HG03432 (cell line): ENCODE data around the gene DENND5A.
"Not testable (repeated sequence)": the region's sequence is repeated elsewhere in the genome, so short reads cannot be mapped to it uniquely, and the experiment has no call there.

Experiments used
- ATAC-seq: cut with Tn5 transposase; IDR thresholded peaks from one replicate; pipeline ENCODE4 v1.9.1; 2021; ENCODE audit warnings: mild to moderate bottlenecking, moderate library complexity; ENCODE audit not compliant: unreplicated experiment

The DENND5A gene

DNA sequence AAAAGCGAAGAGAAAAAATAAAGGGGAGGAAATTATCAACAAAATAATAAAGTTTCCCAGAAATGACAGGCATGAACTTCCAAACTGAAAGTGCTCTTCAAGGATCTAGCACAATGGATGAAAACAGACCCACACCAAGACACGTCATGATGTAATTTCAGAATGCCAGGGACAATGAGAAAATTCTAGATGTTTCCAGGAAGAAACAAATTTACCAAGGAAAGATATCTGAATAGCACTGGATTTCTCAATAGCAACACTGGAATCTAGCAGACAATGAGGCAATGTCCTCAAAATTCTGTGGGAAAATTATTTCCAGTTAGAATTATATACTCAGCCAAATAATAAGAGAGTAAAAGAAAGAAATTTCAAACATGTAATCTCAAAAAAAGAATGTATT is 46.0 kb downstream of the DENND5A start:
- ATAC-seq: no peak

DNA sequence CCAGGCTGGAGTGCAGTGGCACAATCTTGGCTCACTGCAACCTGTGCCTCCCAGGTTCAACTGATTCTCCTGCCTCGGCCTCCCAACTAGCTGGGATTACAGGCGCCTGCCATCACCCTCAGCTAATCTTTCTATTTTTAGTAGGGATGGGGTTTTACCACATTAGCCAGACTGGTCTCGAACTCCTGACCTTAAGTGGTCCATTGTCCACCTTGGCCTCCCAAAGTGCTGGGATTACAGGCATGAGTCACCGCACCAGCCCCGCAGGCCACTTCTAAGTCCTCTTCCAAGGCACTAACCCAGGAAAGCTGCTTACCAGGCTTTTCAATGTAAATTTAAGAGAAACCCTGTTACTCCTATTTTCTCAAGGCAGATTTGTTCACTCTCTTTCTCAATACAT is 50.4 kb downstream of the DENND5A start:
- no peak for ATAC-seq

DNA sequence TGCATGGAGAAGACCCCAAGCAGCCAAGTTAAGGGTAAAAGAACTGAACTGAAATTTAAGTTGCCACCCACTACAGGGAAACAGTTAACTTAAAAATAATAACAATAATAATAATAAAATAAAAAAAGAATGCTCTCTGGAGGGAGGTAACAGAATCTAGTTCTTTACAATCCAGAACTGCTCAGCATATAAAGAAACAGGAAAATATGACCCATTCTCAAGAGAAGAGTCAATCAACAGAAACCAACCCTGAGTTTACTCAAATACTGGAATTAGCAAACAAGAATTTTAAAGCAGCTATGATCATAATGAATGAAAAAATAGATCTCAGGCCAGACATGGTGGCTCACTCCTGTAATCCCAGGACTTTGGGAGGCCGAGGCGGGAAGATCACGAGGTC is 53.8 kb downstream of the DENND5A start:
- ATAC-seq: peak; percentile 10

DNA sequence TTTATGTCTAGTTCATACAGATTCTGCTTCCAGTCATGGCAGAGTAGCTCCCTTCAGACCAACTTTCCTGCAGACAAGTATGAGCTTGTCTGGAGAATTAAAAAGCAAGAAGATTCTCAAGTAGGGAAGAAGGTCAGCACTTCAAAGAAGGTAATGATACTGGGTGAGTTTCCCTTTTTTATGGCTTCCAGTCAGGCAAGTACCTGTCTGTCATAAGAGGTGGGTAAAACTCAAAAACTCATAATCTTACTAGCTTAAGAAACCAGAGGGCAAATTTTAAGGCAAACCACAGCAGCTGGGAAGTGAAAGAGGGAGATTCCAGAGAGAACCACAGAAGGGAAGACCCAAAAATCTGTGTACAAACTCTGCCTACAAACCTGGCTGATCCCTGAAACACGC is 54.2 kb downstream of the DENND5A start:
- ATAC-seq: peak; percentile 50

DNA sequence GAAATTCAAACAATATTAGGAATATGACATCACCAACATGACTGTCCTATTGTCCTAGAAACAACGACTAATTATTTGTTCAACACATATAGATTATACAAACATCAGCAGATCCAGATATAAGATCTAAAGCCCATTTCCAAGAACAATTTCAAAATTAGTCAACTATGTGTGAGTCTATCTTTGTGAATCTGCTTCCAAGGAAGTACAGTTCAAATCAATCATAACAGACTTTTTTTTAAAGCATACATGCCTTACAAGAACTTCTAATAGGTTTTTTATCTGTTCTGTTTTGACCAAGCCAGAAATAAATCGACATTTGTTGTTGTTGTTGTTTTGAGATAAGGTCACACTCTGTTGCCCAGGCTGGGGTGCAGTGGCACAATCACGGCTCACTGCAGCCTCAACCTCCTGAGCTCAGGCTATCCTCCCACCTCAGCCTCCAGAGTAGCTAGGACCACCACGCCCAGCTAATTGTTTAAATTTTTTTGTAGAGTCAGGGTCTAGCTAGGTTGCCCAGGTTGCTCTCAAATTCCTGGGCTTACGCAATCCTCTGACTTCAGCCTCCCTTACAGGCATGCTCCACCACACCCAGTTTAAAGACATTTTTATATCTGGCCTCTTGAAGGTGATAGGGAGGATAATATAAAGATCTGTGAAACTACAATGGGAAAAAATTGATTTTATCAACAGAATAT is 54.8 kb downstream of the DENND5A start:
- no peak for ATAC-seq

DNA sequence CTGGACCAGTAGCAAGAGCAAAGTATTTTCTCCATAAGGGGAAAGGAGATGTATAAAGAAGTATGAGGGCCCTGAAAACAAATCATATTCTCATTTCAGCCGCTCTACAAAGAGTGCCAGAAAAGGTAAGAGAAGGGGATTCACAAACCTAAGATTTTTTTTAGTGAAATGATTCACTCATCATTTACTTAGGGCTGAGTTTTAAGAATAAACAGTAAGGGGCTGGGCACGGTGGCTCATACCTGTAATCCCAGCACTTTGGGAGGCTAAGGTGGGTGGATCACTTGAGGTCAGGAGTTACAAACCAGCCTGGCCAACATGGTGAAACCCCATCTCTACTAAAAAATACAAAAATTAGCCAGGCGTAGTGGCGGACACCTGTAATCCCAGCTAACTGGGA is 55.5 kb downstream of the DENND5A start:
- peak; percentile 22 for ATAC-seq

DNA sequence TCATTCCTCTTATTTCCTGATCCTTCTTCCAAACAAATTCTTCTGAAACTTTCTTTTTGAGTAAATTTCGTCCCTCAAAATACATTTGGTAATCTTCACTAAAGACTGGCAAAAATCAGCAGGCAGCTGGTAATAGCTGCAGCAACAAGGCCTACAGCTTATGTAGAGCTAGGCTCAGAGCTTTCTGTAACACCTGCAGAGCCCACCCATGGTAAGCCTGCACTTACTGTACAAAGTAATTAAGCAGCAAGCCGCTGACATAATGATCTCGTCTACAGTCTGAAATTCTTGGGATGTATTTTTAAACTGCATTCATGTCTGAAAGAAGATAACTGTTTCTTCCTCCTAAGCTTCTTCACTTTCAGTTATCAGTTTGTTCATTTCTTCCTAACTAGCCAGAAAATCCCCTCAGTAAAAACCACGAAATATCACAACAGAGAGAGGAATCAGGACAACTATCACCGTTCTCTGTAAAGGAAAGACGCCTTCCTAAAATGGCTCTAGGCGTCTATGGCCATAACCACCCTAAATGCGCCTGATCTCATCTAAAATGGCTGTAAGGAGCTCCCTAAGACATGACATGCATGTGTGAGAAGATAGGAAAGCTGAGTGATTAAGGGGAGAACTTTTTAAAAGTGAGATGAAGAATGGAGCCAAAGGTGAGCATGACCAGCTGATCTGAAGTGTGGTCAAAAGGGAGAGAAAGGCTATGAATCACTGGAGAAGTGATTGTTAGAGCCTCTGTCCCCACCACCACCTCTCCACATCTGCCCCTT is 56.2 kb downstream of the DENND5A start:
- peak; percentile 44 for ATAC-seq

DNA sequence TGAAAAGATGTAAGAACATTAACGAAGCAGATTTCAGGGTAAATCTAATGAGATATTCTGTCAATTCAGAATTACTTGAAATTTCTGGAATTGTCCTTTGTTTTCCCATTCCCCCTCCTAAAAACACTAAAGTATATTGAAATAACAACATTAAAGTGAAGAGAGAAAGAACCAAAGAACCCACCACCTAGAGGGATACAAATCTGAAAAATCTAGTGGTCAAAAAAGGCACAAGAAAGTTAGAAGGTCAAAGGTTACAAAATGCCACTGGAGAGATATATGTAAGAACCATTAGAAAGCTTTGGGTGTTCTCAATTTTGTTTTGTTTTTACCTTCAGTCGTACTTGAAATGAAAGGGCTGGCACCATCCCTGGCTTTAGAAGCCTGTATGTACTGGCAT is 57.9 kb downstream of the DENND5A start:
- no peak for ATAC-seq

DNA sequence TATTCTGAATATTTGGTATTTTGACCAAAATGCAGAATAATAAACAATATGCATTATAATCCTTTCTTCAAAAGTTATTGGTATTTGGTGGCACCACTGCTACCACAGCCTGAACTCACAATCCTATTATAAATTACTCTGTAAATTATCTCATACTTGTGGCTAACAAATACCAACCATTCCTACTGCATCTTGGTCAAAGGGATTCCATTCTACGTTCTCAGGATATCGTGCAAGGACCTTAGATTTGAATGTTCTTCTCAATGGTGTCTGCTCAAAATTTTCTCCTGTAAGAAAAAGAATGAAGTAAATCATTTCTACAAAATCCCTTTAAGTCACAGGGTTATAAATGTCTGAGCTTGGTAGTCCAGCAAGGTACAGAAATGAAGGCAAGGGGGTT is 58.7 kb downstream of the DENND5A start:
- no peak for ATAC-seq

DNA sequence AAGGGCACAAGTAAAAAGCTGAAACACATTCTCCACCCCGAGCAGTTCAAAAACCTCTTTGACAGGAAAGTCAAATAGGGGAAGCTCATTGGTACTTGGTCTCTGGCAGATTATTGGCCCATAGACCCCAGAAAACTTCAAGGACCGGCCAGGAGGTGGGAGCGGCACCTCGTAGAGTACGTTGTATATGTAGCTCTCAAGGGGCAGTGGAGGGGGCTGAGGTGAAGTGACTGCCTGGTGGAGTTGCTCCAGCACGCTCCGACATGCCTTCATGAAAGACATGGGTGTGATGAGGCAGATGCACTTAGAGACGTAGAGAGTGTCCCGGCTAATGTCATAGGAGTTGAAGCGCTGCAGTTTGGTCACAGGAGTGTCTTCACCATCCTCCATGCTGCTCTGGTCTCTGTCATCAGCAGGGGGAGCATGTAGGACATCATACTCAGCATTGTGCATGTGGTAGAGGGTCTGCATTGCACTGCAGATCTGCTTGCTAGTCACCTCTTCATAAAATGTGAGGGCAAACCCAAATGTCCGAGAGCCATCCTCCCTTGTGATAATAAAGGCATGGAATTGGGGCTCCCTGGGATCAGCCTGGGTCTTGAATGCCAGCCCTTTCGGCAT is 61.3 kb downstream of the DENND5A start:
- no peak for ATAC-seq

DNA sequence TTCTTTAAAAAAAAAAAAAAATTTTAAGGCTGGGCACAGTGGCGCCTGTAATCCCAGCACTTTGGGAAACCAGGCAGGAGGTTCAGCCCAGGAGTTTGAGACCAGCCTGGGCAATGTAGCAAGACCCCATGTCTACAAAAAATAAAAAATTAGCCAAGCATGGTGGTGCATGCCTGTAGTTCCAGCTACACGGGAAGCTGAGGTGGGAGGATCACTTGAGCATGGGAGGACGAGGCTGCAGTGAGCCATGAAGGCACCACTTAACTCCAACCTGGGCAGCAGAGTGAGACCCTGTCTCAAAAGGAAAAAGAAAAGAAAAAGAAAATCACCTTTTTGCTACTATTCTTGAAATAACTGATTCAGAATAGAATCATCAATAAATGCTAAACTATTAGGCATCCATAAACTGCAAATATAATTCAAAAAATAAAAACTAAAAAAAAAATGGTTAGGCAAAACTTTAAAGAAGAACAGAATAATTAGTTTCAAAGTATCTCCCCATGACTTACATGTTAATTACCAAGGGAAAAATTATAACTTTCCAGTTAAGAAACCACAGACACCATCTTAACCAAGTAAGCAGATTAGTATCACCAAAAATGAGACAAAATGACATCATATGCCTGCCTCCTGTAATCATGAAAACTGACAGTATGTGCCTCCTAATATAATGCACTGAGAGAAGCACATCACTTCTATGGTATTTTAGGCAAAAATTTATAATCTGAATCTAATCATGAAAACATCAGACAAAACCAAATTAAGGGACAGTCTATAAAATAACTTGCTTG is 63.6 kb downstream of the DENND5A start:
- no peak for ATAC-seq

DNA sequence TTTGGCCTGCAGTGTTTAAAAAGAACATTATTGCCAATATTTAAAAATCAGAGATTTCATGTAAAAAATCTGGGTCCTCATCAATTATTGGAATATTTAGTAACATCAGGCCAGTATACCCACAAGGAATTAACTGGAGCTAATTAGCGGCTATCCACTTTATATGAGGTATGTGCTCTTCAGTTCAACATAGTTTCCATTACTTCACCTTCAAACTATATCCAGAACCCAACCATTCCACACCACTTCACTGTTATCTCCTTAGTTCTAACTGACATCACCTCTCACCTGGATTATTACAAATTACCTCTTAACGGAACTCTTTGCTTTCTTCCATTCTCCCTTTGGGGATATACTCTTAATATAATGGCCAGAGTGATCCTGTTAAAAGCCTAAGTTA is 64.7 kb downstream of the DENND5A start:
- no peak for ATAC-seq

DNA sequence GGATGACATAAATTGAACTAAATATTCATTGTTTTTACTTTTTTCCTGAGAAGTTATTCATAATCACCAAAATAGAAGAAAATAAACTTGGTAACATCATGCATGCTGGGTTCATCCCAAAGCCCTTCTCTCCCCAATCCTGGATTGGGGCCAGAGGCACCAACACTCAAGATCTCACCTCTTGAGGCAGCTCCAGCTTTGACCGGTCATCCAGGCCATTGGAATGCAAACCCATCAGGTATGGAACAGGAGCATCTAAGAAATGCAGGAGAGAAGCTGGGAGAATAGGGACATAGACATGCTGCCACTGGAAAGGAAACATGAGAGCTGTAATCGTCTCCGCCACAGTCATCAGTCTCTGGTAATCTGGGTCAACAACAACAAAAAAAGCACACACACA is 71.8 kb downstream of the DENND5A start:
- no peak for ATAC-seq

DNA sequence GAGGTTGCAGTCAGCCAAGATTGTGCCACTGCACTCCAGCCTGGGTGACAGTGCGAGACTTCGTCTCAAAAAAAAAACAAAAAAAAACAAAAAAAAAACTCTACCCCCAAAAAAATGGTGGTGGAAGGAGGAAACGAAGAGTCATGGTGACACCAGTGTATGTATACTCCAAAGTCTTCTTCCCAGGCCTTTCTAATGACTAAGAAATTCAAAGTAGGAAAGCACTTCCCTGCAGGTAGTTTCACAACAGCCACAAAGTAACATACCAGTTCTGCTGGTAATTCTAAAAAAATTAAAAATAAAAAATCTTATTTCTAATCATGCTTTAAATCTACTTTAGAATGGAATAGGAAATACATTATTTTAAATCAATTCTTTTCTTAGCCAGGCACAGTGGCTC is 72.6 kb downstream of the DENND5A start:
- ATAC-seq: no peak

DNA sequence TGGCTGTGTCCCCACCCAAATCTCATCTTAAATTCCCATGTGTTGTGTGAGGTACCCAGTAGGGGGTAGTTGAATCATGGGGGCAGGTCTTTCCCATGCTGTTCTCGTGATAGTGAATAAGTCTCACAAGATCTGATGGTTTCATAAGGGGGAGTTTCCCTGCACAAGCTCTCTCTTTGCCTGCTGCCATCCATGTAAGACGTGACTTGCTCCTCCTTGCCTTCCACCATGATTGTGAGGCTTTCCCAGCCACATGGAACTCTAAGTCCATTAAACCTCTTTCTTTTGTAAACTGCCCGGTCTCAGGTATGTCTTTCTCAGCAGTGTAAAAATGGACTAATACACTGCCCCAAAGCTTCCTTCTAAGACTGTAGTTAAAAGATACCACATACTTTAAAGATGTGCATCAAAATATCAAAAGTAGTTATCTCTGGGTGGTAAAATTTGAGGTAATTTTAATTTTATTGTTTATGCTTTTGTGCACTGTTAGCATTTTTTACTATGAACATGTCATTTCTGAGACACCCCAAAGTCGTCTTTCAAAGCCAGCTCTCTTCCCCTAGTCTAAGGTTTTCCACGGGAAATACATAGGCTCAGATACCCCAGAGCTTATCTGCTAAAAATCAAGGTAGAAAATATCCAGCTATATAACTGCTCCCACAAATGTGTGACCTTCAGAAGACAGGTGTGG is 74.7 kb downstream of the DENND5A start:
- ATAC-seq: not testable (repeated sequence)

DNA sequence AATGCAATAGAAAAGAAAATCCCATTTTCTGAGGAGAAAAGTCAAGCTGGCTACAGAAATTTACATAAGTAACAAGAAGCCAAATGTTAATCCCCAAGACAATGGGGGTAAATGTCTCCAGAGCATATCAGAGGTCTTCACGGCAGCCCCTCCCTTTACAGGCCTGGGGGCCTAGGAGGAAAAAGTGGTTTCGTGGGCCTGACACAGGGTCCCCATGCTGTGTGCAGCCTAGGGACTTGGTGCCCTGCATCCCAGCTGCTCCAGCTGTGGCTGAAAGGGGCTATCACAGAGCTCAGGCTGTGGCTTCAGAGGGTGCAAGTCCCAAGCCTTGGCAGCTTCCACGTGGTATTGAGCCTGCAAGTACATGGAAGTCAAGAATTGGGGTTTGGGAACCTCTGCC is 76.3 kb downstream of the DENND5A start:
- ATAC-seq: not testable (repeated sequence)

DNA sequence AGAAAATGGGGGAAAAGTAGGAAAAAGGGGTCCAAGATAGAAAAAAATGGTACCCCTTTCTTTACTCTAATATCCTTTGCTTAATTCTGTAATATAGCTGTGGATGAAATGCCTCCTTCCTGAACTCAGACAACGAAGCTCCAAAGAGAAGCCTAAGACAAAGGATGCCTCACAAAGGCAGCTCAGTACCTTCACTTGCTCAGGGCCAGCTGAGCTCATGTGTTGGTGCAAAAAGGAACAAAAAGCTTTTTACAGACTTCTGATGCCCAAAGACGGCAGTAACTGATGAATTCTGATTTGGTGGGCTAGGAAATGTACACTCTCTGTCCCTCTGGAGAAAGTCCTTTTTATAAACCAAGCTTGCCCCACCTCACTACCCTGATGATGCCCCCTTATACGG is 77.5 kb downstream of the DENND5A start:
- ATAC-seq: no peak

DNA sequence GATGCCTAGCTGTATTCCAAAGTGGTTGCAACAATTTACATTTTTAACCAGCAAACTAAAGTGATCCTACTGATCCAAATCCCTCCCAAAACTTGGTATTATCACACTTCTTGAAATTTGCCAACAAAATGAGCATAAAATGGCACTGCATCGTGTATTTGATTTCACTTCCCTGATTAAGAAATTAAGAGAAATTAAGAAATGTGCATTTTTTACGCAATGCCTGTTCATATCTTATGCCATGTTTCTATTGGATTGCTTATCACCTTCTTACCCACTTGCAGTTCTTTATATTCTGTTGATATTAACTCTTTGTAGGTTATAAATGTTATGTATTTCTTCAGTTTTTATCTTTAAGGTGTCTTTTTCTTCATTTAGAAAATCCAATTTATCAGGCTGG is 80.6 kb downstream of the DENND5A start:
- no peak for ATAC-seq

DNA sequence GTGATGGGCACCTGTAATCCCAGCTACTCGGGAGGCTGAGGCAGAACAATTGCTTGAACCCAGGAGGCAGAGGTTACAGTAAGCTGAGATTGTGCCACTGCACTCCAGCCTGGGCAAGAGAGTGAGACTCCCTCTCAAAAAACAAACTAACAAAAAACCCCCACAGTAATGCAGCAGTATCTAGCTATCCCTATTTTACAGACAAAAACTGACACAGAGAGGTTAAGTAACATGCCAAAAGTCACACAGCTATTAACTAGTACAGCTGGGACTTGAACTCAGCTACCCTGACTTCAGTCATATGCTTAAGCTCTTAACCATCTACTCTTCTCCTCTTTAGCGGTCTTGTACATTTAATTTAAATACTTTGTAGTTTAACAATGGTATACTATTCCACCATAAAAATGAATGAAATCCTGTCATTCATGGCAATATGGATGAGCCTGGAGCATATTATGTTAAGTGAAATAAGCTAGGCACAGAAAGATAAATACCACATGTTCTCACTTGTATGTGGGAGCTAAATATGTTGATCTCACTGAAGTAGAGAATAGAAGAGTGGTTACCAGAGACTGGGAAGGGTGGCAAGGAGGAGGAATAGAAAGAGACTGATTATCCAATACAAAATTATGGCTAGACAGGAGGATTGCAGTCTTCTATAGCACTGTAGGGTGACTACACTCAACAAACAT is 82.8 kb downstream of the DENND5A start:
- no peak for ATAC-seq

DNA sequence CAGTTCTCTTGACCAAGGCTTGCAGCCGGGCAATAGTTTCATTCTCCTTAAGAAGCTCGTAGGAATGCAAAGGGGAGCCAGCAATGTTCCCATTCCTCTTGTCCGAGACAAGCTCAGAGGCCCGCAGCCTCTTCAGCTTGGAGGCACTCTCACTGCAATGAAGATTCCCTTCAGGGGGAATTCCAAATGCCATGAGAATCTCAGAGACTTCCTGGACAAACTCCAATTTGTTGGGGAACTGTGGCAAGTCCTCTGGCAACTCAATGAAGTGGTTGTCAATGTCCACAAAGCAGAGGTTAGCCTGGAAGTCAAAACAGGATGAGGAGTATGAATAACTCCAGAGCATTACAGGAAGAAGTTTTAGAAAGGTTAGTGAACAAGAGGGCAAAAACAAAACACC is 84.4 kb downstream of the DENND5A start:
- no peak for ATAC-seq
